Fibroblast of mammary gland (primary cell): ENCODE results near the gene PRXL2B.

Experiments used
- DNase-seq: peaks from one replicate; pipeline ENCODE4 v3.0.0-alpha.2; 2010; ENCODE audit warnings: low read depth
- H3K4me3 ChIP-seq: 2 replicates; pipeline ENCODE4 v1.5.1; 2011; ENCODE audit warnings: low read depth, mild to moderate bottlenecking, low read length, moderate library complexity; ENCODE audit not compliant: control insufficient read depth
- CTCF ChIP-seq: conservative IDR thresholded peaks from 2 replicates; pipeline ENCODE4 v1.5.1; 2011; ENCODE audit warnings: low read depth, low read length, inconsistent platforms; ENCODE audit not compliant: control insufficient read depth, insufficient read depth

PRXL2B gene

GRCh38 chr1:2541619-2542245, 44.8 kb upstream of the PRXL2B start:
- no peak for TF ChIP-seq CTCF
- H3K4me3 ChIP-seq: no peak overlapping the region
- no peak for DNase-seq

- no peak for DNase-seq
- no peak for TF ChIP-seq CTCF
- H3K4me3 ChIP-seq: no peak overlapping the region
These were observed 44.2 kb upstream of the PRXL2B start for GRCh38 chr1:2542246-2542915.

GRCh38 chr1:2543543-2544092, 43.0 kb upstream of the PRXL2B start:
- no peak for TF ChIP-seq CTCF
- H3K4me3 ChIP-seq: no peak overlapping the region
- no peak for DNase-seq

GRCh38 chr1:2544093-2544874, 42.3 kb upstream of the PRXL2B start:
- DNase-seq: no peak
- TF ChIP-seq CTCF: no peak
- no peak overlapping the region for H3K4me3 ChIP-seq

- no peak for DNase-seq
- TF ChIP-seq CTCF: no peak
- H3K4me3 ChIP-seq: no peak overlapping the region
These were observed 41.5 kb upstream of the PRXL2B start for GRCh38 chr1:2544875-2545640.
